Astrocyte (in vitro differentiated cells and primary cell): ENCODE results near the gene DCAF12.

ENCODE experiments used
- CTCF ChIP-seq: IDR thresholded peaks from 2 replicates; pipeline ENCODE4 v1.5.1; 2011; ENCODE audit warnings: low read depth, mild to moderate bottlenecking, inconsistent platforms, low read length, moderate library complexity; ENCODE audit not compliant: insufficient read depth
- EZH2 ChIP-seq: IDR thresholded peaks from 2 replicates; pipeline ENCODE4 v1.6.1; 2012; ENCODE audit warnings: mild to moderate bottlenecking, low read length, inconsistent platforms; ENCODE audit not compliant: insufficient read depth

GRCh38 chr9:34045903-34046302, 80.6 kb downstream of the DCAF12 start:
- TF ChIP-seq CTCF: no peak
- no peak for TF ChIP-seq EZH2
